Endothelial cell of umbilical vein (primary cell): Measurements from ENCODE around the gene SPG11. TPM values are rescaled to one million over a fixed set of nuclear protein-coding genes. Genes with fewer than 3 reads are reported as not detected.

Source experiments
- BruUV-seq: library from RNA; stranded (reverse); fragments of 400-500 nt; replicated peaks from 2 replicates; lab custom pipeline; 2021; lab: Mats Ljungman, UMichigan
- CTCF ChIA-PET: fragments of 300-600, 350-600 bp; sonication (Branson Sonifier 250); formaldehyde crosslinking; loops from one replicate; lab custom pipeline; 2021; ENCODE audit warnings: antibody characterized with exemption, inconsistent platforms; lab: Charles Lee
- POLR2A ChIA-PET: fragments of 300-600, 350-600 bp; sonication (Branson Sonifier 250); formaldehyde crosslinking; loops from one replicate; lab custom pipeline; 2021; ENCODE audit warnings: antibody characterized with exemption, inconsistent platforms; lab: Charles Lee
- DNase-seq: peaks from one replicate; pipeline ENCODE4 v3.0.0-alpha.2; 2011; ENCODE audit warnings: low read depth, low spot score
- FAIRE-seq: peaks from 2 replicates; lab custom pipeline; 2011; peaks lifted over from hg19 to GRCh38; lab: Jason Lieb, UNC
- H2AFZ ChIP-seq: 2 replicates; pipeline ENCODE4 v1.6.0; 2012; ENCODE audit warnings: low read depth, low read length, control low read depth, inconsistent platforms
- H3K27ac ChIP-seq: 2 replicates; pipeline ENCODE4 v1.5.1; 2011; ENCODE audit warnings: low read depth, mild to moderate bottlenecking, control low read depth, low read length, moderate library complexity; ENCODE audit not compliant: insufficient read depth
- H3K27me3 ChIP-seq, 2 experiments: 2 replicates each; pipeline versions ENCODE4 v1.6.0 to v1.6.1; 2011; ENCODE audit warnings: low read length in 2 of 2, mixed read lengths in 1 of 2; ENCODE audit not compliant: control insufficient read depth in 2 of 2, insufficient read depth in 2 of 2
- H3K36me3 ChIP-seq, 2 experiments: 2 replicates in 1 of 2; 3 replicates in 1 of 2; pipeline ENCODE4 v1.5.1; 2011; ENCODE audit warnings: low read length in 2 of 2, mild to moderate bottlenecking in 1 of 2, moderate library complexity in 1 of 2; ENCODE audit not compliant: control insufficient read depth in 2 of 2, insufficient read depth in 2 of 2; ENCODE audit errors: extremely low read depth in 1 of 2
- H3K4me1 ChIP-seq: 3 replicates; pipeline ENCODE4 v1.5.1; 2011; ENCODE audit warnings: mild to moderate bottlenecking, low read length; ENCODE audit not compliant: control insufficient read depth, insufficient read depth; ENCODE audit errors: extremely low read depth
- H3K4me2 ChIP-seq: 2 replicates; pipeline ENCODE4 v1.6.1; 2011; ENCODE audit warnings: low read length, control low read depth, mixed read lengths; ENCODE audit not compliant: insufficient read depth
- H3K4me3 ChIP-seq, 3 experiments: fragments of 200-600 bp in 1 of 3; sonication (generic), shearing (Covaris generic) in 1 of 3; replicated peaks in 1 of 3; 2 replicates each; pipeline ENCODE4 v1.5.1; 2011 to 2016; ENCODE audit warnings: control low read depth in 3 of 3, low read length in 3 of 3, mild to moderate bottlenecking in 2 of 3, inconsistent platforms in 1 of 3, low read depth in 1 of 3, moderate library complexity in 1 of 3; ENCODE audit not compliant: insufficient read depth in 1 of 3
- H3K79me2 ChIP-seq: 2 replicates; pipeline ENCODE4 v1.6.0; 2012; ENCODE audit warnings: low read length, inconsistent platforms; ENCODE audit not compliant: control insufficient read depth, insufficient read depth
- H3K9ac ChIP-seq: replicated peaks from 2 replicates; pipeline ENCODE3; 2011; ENCODE audit warnings: low read length, control low read depth; ENCODE audit not compliant: insufficient read depth; ENCODE audit errors: extremely low read depth
- H3K9me1 ChIP-seq: replicated peaks from 3 replicates; pipeline ENCODE4 v1.6.0; 2011; ENCODE audit warnings: mild to moderate bottlenecking, low read length; ENCODE audit not compliant: control insufficient read depth, insufficient read depth; ENCODE audit errors: extremely low read depth
- H3K9me3 ChIP-seq: replicated peaks from 2 replicates; pipeline ENCODE4 v1.5.1; 2012; ENCODE audit warnings: low read length, inconsistent platforms; ENCODE audit not compliant: control insufficient read depth, insufficient read depth
- H4K20me1 ChIP-seq: replicated peaks from 2 replicates; pipeline ENCODE3; 2011; ENCODE audit warnings: mild to moderate bottlenecking, low read length; ENCODE audit not compliant: control insufficient read depth, insufficient read depth; ENCODE audit errors: extremely low read depth
- GATA2 ChIP-seq: IDR thresholded peaks from 2 replicates; pipeline ENCODE4 v1.7.0; 2011; ENCODE audit warnings: low read depth, mild to moderate bottlenecking, moderate library complexity, mixed read lengths, low read length; ENCODE audit not compliant: insufficient read length, insufficient read depth
- JUN ChIP-seq: IDR thresholded peaks from 2 replicates; pipeline ENCODE4 v1.6.1; 2011; ENCODE audit warnings: borderline replicate concordance, low read depth; ENCODE audit not compliant: insufficient read length, insufficient read depth
- MYC ChIP-seq: IDR thresholded peaks from one replicate; pipeline ENCODE4 v1.6.1; 2011; ENCODE audit warnings: mild to moderate bottlenecking, low read depth, low read length
- POLR2A ChIP-seq: IDR thresholded peaks from 2 replicates; pipeline ENCODE4 v1.6.1; 2012; ENCODE audit warnings: low read depth, mild to moderate bottlenecking, control low read depth, low read length
- dilution Hi-C: fragments of 300-500 bp; cut with MboI; formaldehyde crosslinking; loops from one replicate; pipeline ENCODE4 v1.15.0; 2019; ENCODE audit warnings: low sequenced_read_pairs; ENCODE audit not compliant: extremely low pct_ligation_motif_present
- intact Hi-C: fragments of 100-400 bp; cut with micrococcal nuclease; formaldehyde crosslinking; loops from one replicate; pipeline ENCODE4 v1.10.0; 2022
- polyA plus RNA-seq, 4 experiments: library from polyadenylated mRNA; depleted of rRNA in 3 of 4; stranded (reverse) in 3 of 4; unstranded in 1 of 4; fragments of >200 nt; gene quantifications; 2 replicates each; pipeline versions ENCODE4 v1.2.1 to v1.2.3, GENCODE V29; 2011 to 2012; ENCODE audit warnings: missing spikeins in 1 of 4
- total RNA-seq: library from RNA; stranded (reverse); gene quantifications from 2 replicates; pipeline ENCODE4 v1.2.3, GENCODE V29; 2021
- TF ChIP-seq, protein P1 (sequence below), 2 donors: IDR thresholded peaks; 1 replicate in 1 of 2; 2 replicates in 1 of 2; pipeline ENCODE4 v1.5.1; 2011; ENCODE audit warnings: low read length in 2 of 2, mild to moderate bottlenecking in 2 of 2, moderate library complexity in 2 of 2, control low read depth in 1 of 2, inconsistent platforms in 1 of 2, low read depth in 1 of 2; ENCODE audit not compliant: insufficient read depth in 1 of 2; ENCODE audit errors: extremely low read depth in 1 of 2
- TF ChIP-seq, protein P2 (sequence below): IDR thresholded peaks from 2 replicates; pipeline ENCODE4 v1.6.1; 2011; ENCODE audit not compliant: insufficient read depth, insufficient read length

Gene SPG11
- total and polyA plus RNA-seq, 2 donors (not counting 3 experiments of a cell fraction or from before 2014, with no cell fraction given): 30.7 to 53.5 TPM

DNA sequence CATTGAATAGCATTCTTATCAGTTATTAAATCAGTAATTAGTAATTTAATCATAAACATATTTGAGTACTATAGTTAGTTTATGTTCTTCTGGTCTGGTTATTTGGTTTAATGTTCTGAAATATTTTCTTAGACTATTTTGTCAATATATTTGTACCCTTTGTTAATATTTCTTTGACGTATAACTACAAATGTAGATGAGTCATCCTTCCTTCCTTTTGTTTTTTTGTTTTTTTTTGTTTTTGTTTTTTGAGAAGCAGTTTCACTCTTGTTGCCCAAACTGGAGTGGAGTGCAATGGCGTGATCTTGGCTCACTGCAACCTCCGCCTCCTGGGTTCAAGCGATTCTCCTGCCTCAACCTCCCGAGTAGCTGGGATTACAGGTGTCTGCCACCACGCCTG is 143.9 kb downstream of the SPG11 start:
- H3K27me3 ChIP-seq: no peaks in the 10 kb centered on the region
- H3K9ac ChIP-seq: no peak overlapping the region
- dilution Hi-C loops (no loop called here), intact Hi-C loops (no loop called here)
- no peak overlapping the region for H3K4me3 ChIP-seq
- H3K4me2 ChIP-seq: peak overlapping the region; percentile 66
- no peaks in the 10 kb centered on the region for H3K9me1 ChIP-seq
- no peak overlapping the region for H2AFZ ChIP-seq
- no peaks in the 10 kb centered on the region for H3K9me3 ChIP-seq
- ChIA-PET CTCF (no interaction called here), POLR2A (no interaction called here)
- DNase-seq (peak; percentile 46), FAIRE-seq (no peak)
- TF ChIP-seq JUN (peak; percentile 67), POLR2A (no peak), MYC (no peak), GATA2 (peak; percentile 25)
- TF ChIP-seq, protein P1, sequence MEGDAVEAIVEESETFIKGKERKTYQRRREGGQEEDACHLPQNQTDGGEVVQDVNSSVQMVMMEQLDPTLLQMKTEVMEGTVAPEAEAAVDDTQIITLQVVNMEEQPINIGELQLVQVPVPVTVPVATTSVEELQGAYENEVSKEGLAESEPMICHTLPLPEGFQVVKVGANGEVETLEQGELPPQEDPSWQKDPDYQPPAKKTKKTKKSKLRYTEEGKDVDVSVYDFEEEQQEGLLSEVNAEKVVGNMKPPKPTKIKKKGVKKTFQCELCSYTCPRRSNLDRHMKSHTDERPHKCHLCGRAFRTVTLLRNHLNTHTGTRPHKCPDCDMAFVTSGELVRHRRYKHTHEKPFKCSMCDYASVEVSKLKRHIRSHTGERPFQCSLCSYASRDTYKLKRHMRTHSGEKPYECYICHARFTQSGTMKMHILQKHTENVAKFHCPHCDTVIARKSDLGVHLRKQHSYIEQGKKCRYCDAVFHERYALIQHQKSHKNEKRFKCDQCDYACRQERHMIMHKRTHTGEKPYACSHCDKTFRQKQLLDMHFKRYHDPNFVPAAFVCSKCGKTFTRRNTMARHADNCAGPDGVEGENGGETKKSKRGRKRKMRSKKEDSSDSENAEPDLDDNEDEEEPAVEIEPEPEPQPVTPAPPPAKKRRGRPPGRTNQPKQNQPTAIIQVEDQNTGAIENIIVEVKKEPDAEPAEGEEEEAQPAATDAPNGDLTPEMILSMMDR (IDR thresholded peaks at IDR 0.05; ENCODE audit: extremely low read depth in 1 of 2, insufficient read depth in 1 of 2, low read depth in 1 of 2, low read length in 2 of 2): no peak
- TF ChIP-seq, protein P2, sequence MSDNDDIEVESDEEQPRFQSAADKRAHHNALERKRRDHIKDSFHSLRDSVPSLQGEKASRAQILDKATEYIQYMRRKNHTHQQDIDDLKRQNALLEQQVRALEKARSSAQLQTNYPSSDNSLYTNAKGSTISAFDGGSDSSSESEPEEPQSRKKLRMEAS: no peak
- H4K20me1 ChIP-seq: no peaks in the 10 kb centered on the region
- H3K27ac ChIP-seq: peak overlapping the region; percentile 70
- peaks cover 9% of the 10 kb centered on the region for H3K4me1 ChIP-seq
- no peaks in the 10 kb centered on the region for H3K36me3 ChIP-seq
- H3K79me2 ChIP-seq: peaks cover 2% of the 10 kb centered on the region
- BruUV-seq: no TSS peak
